Measurements from ENCODE around the gene KLHL24.
"Not testable (repeated sequence)": the region's sequence is repeated elsewhere in the genome, so short reads cannot be mapped to it uniquely, and the experiment has no call there.

The KLHL24 gene

GRCh38 chr3:183638101-183638852 is 2.9 kb downstream of the KLHL24 start (continued):
- TF ChIP-seq ZNF341 (tag by site-specific recombination; IDR thresholded peaks at IDR 0.05; ENCODE audit: low read depth) (no peak), OSR2 (tag by site-specific recombination; IDR thresholded peaks at IDR 0.05) (0 out of 2 replicates have a peak, but pooled peaks have one; percentile 38), ZNF785 (tag by site-specific recombination; IDR thresholded peaks at IDR 0.05) (no peak), ZBTB8A (tag by site-specific recombination; IDR thresholded peaks at IDR 0.05) (no peak), ZFP41 (tag by site-specific recombination; IDR thresholded peaks at IDR 0.05; ENCODE audit: borderline replicate concordance) (no peak), ZNF394 (tag by site-specific recombination; IDR thresholded peaks at IDR 0.05; ENCODE audit: borderline replicate concordance) (peak; percentile 73; the same call in 1 of the 2 replicates), ZBTB1 (tag by site-specific recombination; IDR thresholded peaks at IDR 0.05) (no peak), SP3 (tag by site-specific recombination; IDR thresholded peaks at IDR 0.05) (no peak), ZNF140 (tag by site-specific recombination; IDR thresholded peaks at IDR 0.05) (no peak), ZNF350 (tag by site-specific recombination; IDR thresholded peaks at IDR 0.05) (no peak), ZSCAN5A (tag by site-specific recombination; IDR thresholded peaks at IDR 0.05) (no peak), ZNF221 (tag by site-specific recombination; IDR thresholded peaks at IDR 0.05; ENCODE audit: borderline replicate concordance) (no peak), KLF9 (tag by site-specific recombination; IDR thresholded peaks at IDR 0.05; ENCODE audit: low read depth) (no peak), PRDM6 (tag by site-specific recombination; IDR thresholded peaks at IDR 0.05) (no peak)

GRCh38 chr3:183640635-183641034 is 5.2 kb downstream of the KLHL24 start:
- H3K36me3 ChIP-seq (ENCODE audit: control insufficient read depth in 2 of 2, insufficient read depth in 1 of 2, low read length in 2 of 2); POLR2A ChIA-PET: not testable (repeated sequence)
- CTCF ChIA-PET, result interaction anchor here (0.7 kb wide), 1 partner anchor 129 kb away, joined by 3 read pairs; no protein-coding TSS in a partner anchor

GRCh38 chr3:183641882-183642281 is 6.5 kb downstream of the KLHL24 start:
- ChIA-PET CTCF (no interaction called here), POLR2A (interaction anchor here (0.6 kb wide), 1 partner anchor 170 kb away, joined by 6 read pairs; no protein-coding TSS in a partner anchor)

More at GRCh38 chr3:183640635-183641034, 5.2 kb downstream of the KLHL24 start:
- H3K4me3 ChIP-seq (ENCODE audit: low read depth, low read length); H3K27ac ChIP-seq (ENCODE audit: extremely low read depth, low read depth, low read length); H3K4me1 ChIP-seq (ENCODE audit: control insufficient read depth, insufficient read depth, low read length); H3K9me3 ChIP-seq (ENCODE audit: control insufficient read depth, insufficient read depth, low read depth, low read length): not testable (repeated sequence)

GRCh38 chr3:183644244-183644643 is 8.8 kb downstream of the KLHL24 start:
- H3K4me1 ChIP-seq (ENCODE audit: control insufficient read depth, insufficient read depth, low read length), result no peaks in the 10 kb centered on the region
- H3K4me3 ChIP-seq (ENCODE audit: low read depth, low read length), result no peak overlapping the region
- H3K9me3 ChIP-seq (ENCODE audit: control insufficient read depth, insufficient read depth, low read depth, low read length), result no peaks in the 10 kb centered on the region
- ChIA-PET POLR2A (no interaction called here), CTCF (no interaction called here)
- H3K27ac ChIP-seq (ENCODE audit: extremely low read depth, low read depth, low read length), result no peak overlapping the region
- H3K36me3 ChIP-seq (ENCODE audit: control insufficient read depth in 2 of 2, insufficient read depth in 1 of 2, low read length in 2 of 2), result no peaks in the 10 kb centered on the region
- TF ChIP-seq AEBP2 (tag by site-specific recombination; IDR thresholded peaks at IDR 0.05; ENCODE audit: borderline replicate concordance), result no peak
- no peak for TF ChIP-seq ZSCAN23 (tag by site-specific recombination; IDR thresholded peaks at IDR 0.05)
- TF ChIP-seq SP7 (tag by site-specific recombination; IDR thresholded peaks at IDR 0.05), result no peak
- no peak for TF ChIP-seq ZNF571 (tag by site-specific recombination; IDR thresholded peaks at IDR 0.05)
- no peak for TF ChIP-seq ZNF768 (tag by site-specific recombination; IDR thresholded peaks at IDR 0.05)
- no peak for TF ChIP-seq ZNF175 (tag by site-specific recombination; IDR thresholded peaks at IDR 0.05)

More at GRCh38 chr3:183641882-183642281, 6.5 kb downstream of the KLHL24 start:
- Histone ChIP-seq H3K36me3 (ENCODE audit: control insufficient read depth in 2 of 2, insufficient read depth in 1 of 2, low read length in 2 of 2) (no peaks in the 10 kb centered on the region), H3K4me3 (ENCODE audit: low read depth, low read length) (no peak overlapping the region), H3K4me1 (ENCODE audit: control insufficient read depth, insufficient read depth, low read length) (peaks cover 5% of the 10 kb centered on the region; the same call in 1 of the 2 replicates), H3K9me3 (ENCODE audit: control insufficient read depth, insufficient read depth, low read depth, low read length) (no peaks in the 10 kb centered on the region), H3K27ac (ENCODE audit: extremely low read depth, low read depth, low read length) (no peak overlapping the region)
- no peak for TF ChIP-seq ZNF623 (tag by site-specific recombination; IDR thresholded peaks at IDR 0.05)
- no peak for TF ChIP-seq ZNF624 (tag by site-specific recombination; IDR thresholded peaks at IDR 0.05)
- no peak for TF ChIP-seq GLI2 (tag by site-specific recombination; IDR thresholded peaks at IDR 0.05; ENCODE audit: borderline replicate concordance, low read depth)

All from HEK293 (cell line).